ENCODE measurements around the gene PLEKHN1. TPM values are rescaled to one million over a fixed set of nuclear protein-coding genes. Genes with fewer than 3 reads are reported as not detected.

The PLEKHN1 gene
- total and polyA plus RNA-seq, 2 donors: 1.1 to 4.2 TPM

DNA sequence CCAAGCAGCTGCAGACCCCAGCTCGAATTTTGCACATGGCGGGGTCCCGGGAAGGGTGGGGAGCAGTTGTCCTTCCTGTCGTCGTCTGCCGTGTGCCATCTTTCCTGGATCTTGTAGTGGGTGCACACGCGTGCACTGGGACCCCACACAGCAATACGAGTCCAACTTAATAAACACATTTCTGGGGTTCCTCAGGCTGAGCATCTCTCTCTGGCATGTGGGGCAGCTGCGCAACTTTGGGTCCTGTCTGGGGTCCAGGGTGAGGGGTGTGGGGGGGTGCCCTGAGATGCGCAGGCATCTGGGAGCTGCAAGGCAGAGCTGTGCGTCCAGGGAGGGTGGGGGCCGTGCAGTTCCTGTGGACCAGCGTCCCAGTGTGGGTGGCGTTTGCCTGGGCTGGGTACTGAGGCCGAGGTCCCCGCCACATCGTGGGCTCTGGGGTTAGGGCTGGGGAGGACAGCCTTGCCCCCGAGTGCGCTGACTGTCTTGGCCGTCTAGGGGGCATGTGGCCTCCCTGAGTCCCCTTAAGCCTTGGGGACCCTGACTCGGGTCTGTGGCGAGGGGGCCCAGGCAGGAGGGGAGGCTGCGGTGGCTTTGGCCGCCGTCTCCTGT is 652 bp upstream of the PLEKHN1 start:
- H3K27ac ChIP-seq (ENCODE audit: low read depth): peak overlapping the region; percentile 65
- no peak overlapping the region for H3K4me3 ChIP-seq (ENCODE audit: low read depth, low read length)

GRCh38 chr1:966704-967300 is 520 bp downstream of the PLEKHN1 start:
- WGBS: under 1% methylated on average over 60 of the region's 60 CpGs
- Histone ChIP-seq H3K27ac (ENCODE audit: low read depth) (peak overlapping the region; percentile 65), H3K4me1 (ENCODE audit: insufficient read depth) (no peaks in the 10 kb centered on the region), H3K36me3 (ENCODE audit: insufficient read depth) (peaks cover 6% of the 10 kb centered on the region), H3K4me3 (ENCODE audit: low read depth, low read length) (peak overlapping the region; percentile 57)
- DNase-seq (ENCODE audit: extremely low spot score): peak; percentile 20

More for the DNA sequence above, 652 bp upstream of the PLEKHN1 start:
- peaks cover 3% of the 10 kb centered on the region for H3K4me1 ChIP-seq (ENCODE audit: insufficient read depth)
- 83% methylated on average over 26 of the region's 26 CpGs for WGBS
- peaks cover 6% of the 10 kb centered on the region for H3K36me3 ChIP-seq (ENCODE audit: insufficient read depth)
- no peak for DNase-seq (ENCODE audit: extremely low spot score)

DNA sequence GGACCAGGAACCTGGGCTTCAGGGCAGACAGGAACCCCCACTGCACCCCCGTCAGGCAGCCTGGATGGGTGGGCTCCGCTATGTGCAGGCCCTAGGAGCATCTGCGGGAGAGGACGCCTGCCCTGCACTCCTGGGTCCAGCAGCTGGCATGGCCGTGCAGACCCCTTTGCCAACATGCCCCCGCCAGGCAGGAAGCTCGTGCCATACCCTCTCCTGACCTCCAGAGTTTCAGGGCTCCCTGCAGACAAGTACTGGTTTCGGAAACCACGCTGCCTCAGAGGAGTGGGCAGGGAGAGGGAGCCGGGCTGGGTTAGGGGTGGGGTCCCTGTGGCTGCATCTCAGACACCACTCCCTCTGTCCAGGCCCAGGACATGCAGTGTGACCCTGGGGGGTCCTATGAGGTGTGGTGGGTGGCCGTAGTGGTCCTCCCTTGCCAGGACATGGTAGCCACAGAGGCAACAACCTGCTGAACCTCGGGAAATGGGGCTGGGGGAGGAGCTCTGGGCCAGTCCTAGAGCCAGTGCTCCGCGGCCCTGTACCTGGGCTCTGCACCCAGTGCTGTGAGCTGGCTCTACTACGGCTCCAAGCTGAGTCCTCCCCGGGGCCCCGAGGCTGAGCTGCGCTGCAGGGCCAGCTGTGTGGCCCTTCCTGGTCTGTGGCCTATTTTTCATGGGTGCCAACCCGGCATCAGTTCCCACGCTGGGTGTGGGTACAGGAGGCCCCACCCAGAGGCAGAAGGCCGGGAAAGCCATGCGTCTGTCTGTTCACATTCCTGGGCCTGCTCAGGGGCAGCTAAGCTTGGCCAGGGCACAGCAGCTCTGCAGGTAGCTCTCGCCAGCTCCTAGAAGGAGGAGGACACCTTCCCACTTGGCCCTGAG is 1.4 kb downstream of the PLEKHN1 start:
- Histone ChIP-seq H3K4me1 (ENCODE audit: insufficient read depth) (no peaks in the 10 kb centered on the region), H3K4me3 (ENCODE audit: low read depth, low read length) (peak overlapping the region; percentile 57), H3K36me3 (ENCODE audit: insufficient read depth) (peaks cover 4% of the 10 kb centered on the region), H3K27ac (ENCODE audit: low read depth) (peak overlapping the region; percentile 26)
- DNase-seq (ENCODE audit: extremely low spot score): no peak
- 70% methylated on average over 23 of the region's 23 CpGs for WGBS

GRCh38 chr1:969260-969855 is 3.1 kb downstream of the PLEKHN1 start:
- H3K4me1 ChIP-seq (ENCODE audit: insufficient read depth): no peaks in the 10 kb centered on the region
- H3K36me3 ChIP-seq (ENCODE audit: insufficient read depth): no peaks in the 10 kb centered on the region
- WGBS: 86% methylated on average over 15 of the region's 15 CpGs
- no peak overlapping the region for H3K27ac ChIP-seq (ENCODE audit: low read depth)
- no peak overlapping the region for H3K4me3 ChIP-seq (ENCODE audit: low read depth, low read length)
- DNase-seq (ENCODE audit: extremely low spot score): no peak

GRCh38 chr1:970242-970972 is 4.1 kb downstream of the PLEKHN1 start:
- Histone ChIP-seq H3K27ac (ENCODE audit: low read depth) (no peak overlapping the region), H3K4me3 (ENCODE audit: low read depth, low read length) (no peak overlapping the region), H3K4me1 (ENCODE audit: insufficient read depth) (no peaks in the 10 kb centered on the region), H3K36me3 (ENCODE audit: insufficient read depth) (no peaks in the 10 kb centered on the region)
- WGBS: 18% methylated on average over 33 of the region's 33 CpGs
- DNase-seq (ENCODE audit: extremely low spot score): no peak

- no peaks in the 10 kb centered on the region for H3K4me1 ChIP-seq (ENCODE audit: insufficient read depth)
- no peak overlapping the region for H3K4me3 ChIP-seq (ENCODE audit: low read depth, low read length)
- DNase-seq (ENCODE audit: extremely low spot score): no peak
- WGBS: 36% methylated on average over 42 of the region's 42 CpGs
- H3K27ac ChIP-seq (ENCODE audit: low read depth): peak overlapping the region; percentile 63
- H3K36me3 ChIP-seq (ENCODE audit: insufficient read depth): no peaks in the 10 kb centered on the region
Measured at GRCh38 chr1:970973-971730, 4.9 kb downstream of the PLEKHN1 start.

DNA sequence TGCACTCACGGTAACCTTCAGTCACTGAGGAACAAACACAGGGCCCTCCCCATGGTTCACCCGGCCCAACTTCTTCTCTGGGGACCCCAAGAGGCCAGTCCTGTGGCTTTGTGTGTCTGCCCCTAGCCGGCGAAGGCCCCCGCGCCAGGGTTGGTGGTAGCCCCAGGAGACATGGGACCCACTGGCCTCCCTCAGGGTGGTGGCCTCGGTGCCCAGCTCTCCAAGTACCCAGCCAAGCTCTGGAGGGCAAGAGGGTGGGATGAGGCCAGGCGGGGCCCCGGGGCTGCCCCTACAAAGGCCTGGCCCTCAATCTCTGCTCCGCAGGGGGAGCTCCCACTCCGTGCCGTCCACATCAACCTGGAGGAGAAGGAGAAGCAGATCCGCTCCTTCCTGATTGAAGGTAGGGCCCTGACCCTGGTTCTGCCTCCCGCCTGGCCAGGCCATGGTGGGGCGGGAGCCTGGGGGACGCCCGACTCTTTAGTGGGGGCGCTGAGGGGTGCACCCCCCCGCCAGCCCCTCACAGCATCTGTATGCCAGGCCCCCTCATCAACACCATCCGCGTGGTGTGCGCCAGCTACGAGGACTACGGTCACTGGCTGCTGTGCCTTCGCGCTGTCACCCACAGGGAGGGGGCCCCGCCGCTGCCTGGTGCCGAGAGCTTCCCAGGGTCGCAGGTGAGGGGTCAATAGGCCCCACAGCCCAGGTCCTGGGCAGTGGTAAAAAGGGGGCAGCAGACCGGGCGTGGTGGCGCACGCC is 5.6 kb downstream of the PLEKHN1 start:
- no peak for DNase-seq (ENCODE audit: extremely low spot score)
- Histone ChIP-seq H3K4me1 (ENCODE audit: insufficient read depth) (no peaks in the 10 kb centered on the region), H3K36me3 (ENCODE audit: insufficient read depth) (no peaks in the 10 kb centered on the region), H3K4me3 (ENCODE audit: low read depth, low read length) (no peak overlapping the region), H3K27ac (ENCODE audit: low read depth) (peak overlapping the region; percentile 63)
- 80% methylated on average over 34 of the region's 34 CpGs for WGBS

- Histone ChIP-seq H3K36me3 (ENCODE audit: insufficient read depth) (no peaks in the 10 kb centered on the region), H3K4me3 (ENCODE audit: low read depth, low read length) (no peak overlapping the region), H3K4me1 (ENCODE audit: insufficient read depth) (no peaks in the 10 kb centered on the region), H3K27ac (ENCODE audit: low read depth) (no peak overlapping the region)
- no peak for DNase-seq (ENCODE audit: extremely low spot score)
- WGBS: 80% methylated on average over 28 of the region's 28 CpGs
Measured at GRCh38 chr1:972726-973458, 6.6 kb downstream of the PLEKHN1 start.

DNA sequence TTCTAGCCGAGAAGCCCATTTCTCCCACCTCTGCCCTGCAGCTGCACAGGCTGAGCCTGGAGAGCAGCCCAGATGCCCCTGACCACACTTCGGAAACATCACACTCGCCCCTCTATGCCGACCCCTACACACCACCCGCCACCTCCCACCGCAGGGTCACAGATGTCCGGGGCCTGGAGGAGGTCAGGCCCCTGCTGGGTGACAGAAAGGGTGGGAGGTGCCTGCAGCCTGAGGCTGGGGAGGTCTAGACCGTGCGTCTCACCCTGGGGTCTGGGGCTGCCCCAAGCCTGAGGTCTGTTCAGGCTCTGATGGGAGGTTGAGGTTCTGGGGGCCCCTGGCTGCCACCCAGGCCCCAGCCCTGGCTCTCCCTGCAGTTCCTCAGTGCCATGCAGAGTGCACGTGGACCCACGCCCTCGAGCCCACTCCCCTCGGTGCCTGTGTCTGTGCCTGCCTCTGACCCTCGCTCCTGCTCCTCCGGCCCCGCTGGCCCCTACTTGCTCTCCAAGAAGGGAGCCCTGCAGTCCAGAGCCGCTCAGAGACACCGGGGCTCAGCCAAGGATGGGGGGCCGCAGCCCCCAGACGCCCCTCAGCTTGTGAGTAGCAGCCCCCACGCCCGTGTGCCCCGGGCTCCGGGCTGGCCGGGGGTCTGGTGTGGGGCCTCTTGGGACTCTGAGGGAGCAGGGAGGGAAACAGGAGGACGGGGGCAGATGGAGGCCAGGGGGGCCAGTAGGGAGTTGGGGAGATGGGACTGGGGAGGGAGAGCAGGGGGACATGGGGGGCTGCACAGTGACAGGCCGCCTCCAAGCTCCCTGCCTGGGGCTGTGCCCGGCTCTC is 7.4 kb downstream of the PLEKHN1 start:
- H3K36me3 ChIP-seq (ENCODE audit: insufficient read depth): no peaks in the 10 kb centered on the region
- no peak overlapping the region for H3K27ac ChIP-seq (ENCODE audit: low read depth)
- H3K4me3 ChIP-seq (ENCODE audit: low read depth, low read length): no peak overlapping the region
- DNase-seq (ENCODE audit: extremely low spot score): no peak
- WGBS: 80% methylated on average over 27 of the region's 28 CpGs
- no peaks in the 10 kb centered on the region for H3K4me1 ChIP-seq (ENCODE audit: insufficient read depth)

DNA sequence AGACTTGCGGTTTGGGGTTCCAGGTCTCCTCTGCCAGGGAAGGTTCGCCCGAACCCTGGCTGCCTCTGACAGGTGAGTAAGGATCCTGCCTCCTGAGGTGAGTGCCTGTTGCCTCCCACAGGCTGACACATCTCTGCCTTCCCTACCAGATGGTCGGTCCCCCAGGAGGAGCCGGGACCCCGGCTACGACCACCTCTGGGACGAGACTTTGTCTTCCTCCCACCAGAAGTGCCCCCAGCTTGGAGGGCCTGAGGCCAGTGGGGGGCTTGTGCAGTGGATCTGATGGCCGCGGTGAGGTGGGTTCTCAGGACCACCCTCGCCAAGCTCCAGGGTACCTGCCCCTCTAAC is 8.0 kb downstream of the PLEKHN1 start:
- no peak overlapping the region for H3K4me3 ChIP-seq (ENCODE audit: low read depth, low read length)
- no peaks in the 10 kb centered on the region for H3K36me3 ChIP-seq (ENCODE audit: insufficient read depth)
- no peak overlapping the region for H3K27ac ChIP-seq (ENCODE audit: low read depth)
- H3K4me1 ChIP-seq (ENCODE audit: insufficient read depth): no peaks in the 10 kb centered on the region
- DNase-seq (ENCODE audit: extremely low spot score): no peak
- WGBS: 90% methylated on average over 11 of the region's 11 CpGs

GRCh38 chr1:974687-975328 is 8.5 kb downstream of the PLEKHN1 start:
- Histone ChIP-seq H3K4me1 (ENCODE audit: insufficient read depth) (no peaks in the 10 kb centered on the region), H3K4me3 (ENCODE audit: low read depth, low read length) (no peak overlapping the region), H3K36me3 (ENCODE audit: insufficient read depth) (no peaks in the 10 kb centered on the region), H3K27ac (ENCODE audit: low read depth) (no peak overlapping the region)
- 68% methylated on average over 17 of the region's 17 CpGs for WGBS
- no peak for DNase-seq (ENCODE audit: extremely low spot score)
